ENCODE measurements around the gene DAB2.

Gene DAB2

DNA sequence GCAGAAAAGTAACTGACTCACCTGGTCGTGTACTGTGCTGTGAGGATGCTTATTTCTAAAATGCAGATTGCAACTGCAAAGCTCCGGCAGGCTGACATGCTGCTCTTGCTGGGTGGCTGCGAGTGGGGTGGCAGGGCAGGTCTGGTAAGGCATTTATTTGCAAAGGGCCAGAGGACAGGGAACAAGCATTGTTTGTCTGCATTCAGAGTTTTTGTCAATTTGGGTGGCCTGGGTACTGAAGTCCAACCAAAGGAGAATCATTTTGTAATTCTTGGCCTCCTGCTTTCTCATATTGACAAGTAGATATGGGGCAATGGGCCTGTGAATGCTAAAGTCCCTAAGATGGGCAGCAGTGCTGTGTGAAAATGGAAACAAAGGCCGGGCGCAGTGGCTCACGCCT, 60.4 kb downstream of the DAB2 start, which contains the start of gene C9:
TSS of gene C9 (minus strand) at position 129 of the 400 bp plus-strand sequence. CDS start at position 98, 31 bp downstream.
- Histone ChIP-seq H2AFZ (ENCODE audit: low read depth, low read length, severe bottlenecking) (no peak within 1 kb of the TSS), H3K36me3 (ENCODE audit: low read length) (no peaks in the 10 kb centered on the region), H3K4me2 (ENCODE audit: low read depth, low read length, poor library complexity, severe bottlenecking) (no peak within 1 kb of the TSS), H3K9me3 (ENCODE audit: insufficient read depth, low read length) (no peaks in the 10 kb centered on the region), H3F3A (ENCODE audit: insufficient read depth) (no peaks in the 10 kb centered on the region), H3K79me2 (ENCODE audit: insufficient read depth, low read length) (no peaks in the 10 kb centered on the region), H3K4me3 (ENCODE audit: insufficient read depth, low read length, poor library complexity, severe bottlenecking) (no peak within 1 kb of the TSS), H4K20me1 (ENCODE audit: low read depth, low read length) (no peaks in the 10 kb centered on the region), H3K9ac (ENCODE audit: low read length) (no peak within 1 kb of the TSS), H3K9me2 (replicated peaks; ENCODE audit: insufficient read depth, low read length) (no peaks in the 10 kb centered on the region), H3K27ac (ENCODE audit: low read depth, low read length) (no peak within 1 kb of the TSS), H3K27me3 (ENCODE audit: low read length) (no peaks in the 10 kb centered on the region)
- no peak for TF ChIP-seq EZH2phosphoT487 (conservative IDR thresholded peaks at IDR 0.05; ENCODE audit: low read length)
- TF ChIP-seq, protein P1, sequence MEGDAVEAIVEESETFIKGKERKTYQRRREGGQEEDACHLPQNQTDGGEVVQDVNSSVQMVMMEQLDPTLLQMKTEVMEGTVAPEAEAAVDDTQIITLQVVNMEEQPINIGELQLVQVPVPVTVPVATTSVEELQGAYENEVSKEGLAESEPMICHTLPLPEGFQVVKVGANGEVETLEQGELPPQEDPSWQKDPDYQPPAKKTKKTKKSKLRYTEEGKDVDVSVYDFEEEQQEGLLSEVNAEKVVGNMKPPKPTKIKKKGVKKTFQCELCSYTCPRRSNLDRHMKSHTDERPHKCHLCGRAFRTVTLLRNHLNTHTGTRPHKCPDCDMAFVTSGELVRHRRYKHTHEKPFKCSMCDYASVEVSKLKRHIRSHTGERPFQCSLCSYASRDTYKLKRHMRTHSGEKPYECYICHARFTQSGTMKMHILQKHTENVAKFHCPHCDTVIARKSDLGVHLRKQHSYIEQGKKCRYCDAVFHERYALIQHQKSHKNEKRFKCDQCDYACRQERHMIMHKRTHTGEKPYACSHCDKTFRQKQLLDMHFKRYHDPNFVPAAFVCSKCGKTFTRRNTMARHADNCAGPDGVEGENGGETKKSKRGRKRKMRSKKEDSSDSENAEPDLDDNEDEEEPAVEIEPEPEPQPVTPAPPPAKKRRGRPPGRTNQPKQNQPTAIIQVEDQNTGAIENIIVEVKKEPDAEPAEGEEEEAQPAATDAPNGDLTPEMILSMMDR (IDR thresholded peaks at IDR 0.05; ENCODE audit: insufficient read depth, low read length, poor library complexity, severe bottlenecking) = no peak

DNA sequence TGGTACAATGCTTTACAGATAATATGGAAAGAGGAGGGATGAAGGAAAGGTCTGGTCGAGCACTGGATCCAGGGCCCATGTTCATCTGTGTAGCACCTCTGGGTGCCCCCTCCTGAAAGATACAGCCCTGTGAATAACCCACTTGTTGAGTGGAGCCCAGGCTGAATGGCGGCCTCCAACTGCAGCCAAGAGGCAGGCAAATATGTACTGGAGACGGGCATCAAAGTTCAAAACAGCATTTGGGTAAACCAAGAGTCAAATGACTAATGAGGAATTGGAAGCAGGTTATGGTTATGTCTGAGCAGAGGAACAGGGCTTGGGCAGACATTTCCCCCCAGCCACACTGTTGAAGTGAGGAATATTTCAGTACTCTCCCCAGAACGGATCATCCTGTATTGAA, 61.6 kb downstream of the DAB2 start:
- Histone ChIP-seq H3F3A (ENCODE audit: insufficient read depth) (no peaks in the 10 kb centered on the region), H3K9me2 (replicated peaks; ENCODE audit: insufficient read depth, low read length) (no peaks in the 10 kb centered on the region), H3K4me3 (ENCODE audit: insufficient read depth, low read length, poor library complexity, severe bottlenecking) (no peak overlapping the region), H3K9ac (ENCODE audit: low read length) (no peak overlapping the region), H3K79me2 (ENCODE audit: insufficient read depth, low read length) (no peaks in the 10 kb centered on the region), H3K27me3 (ENCODE audit: low read length) (no peaks in the 10 kb centered on the region), H3K36me3 (ENCODE audit: low read length) (no peaks in the 10 kb centered on the region), H3K9me3 (ENCODE audit: insufficient read depth, low read length) (no peaks in the 10 kb centered on the region), H2AFZ (ENCODE audit: low read depth, low read length, severe bottlenecking) (no peak overlapping the region), H4K20me1 (ENCODE audit: low read depth, low read length) (no peaks in the 10 kb centered on the region), H3K27ac (ENCODE audit: low read depth, low read length) (no peak overlapping the region), H3K4me2 (ENCODE audit: low read depth, low read length, poor library complexity, severe bottlenecking) (no peak overlapping the region)
- TF ChIP-seq, protein P1 (IDR thresholded peaks at IDR 0.05; ENCODE audit: insufficient read depth, low read length, poor library complexity, severe bottlenecking) = no peak
- no peak for TF ChIP-seq EZH2phosphoT487 (conservative IDR thresholded peaks at IDR 0.05; ENCODE audit: low read length)

DNA sequence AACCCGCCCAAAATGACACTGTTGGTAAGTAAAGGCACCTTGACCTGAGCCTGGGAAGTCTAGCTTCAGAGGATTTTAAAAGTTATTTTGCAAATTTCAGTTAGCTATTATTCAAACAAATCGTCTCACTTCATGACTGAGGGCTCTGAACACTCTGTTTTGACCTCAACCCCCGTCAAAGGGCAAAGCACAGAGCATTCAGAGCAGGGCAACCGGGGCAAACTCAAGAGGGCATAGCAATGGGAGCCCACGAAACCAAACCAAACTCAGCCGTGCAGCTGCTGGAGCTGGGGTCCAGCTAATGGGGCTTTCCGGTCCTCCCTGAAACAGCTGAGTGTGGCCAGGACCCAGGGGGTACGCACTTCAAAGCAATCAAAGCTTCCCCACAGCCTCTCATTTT, 62.1 kb downstream of the DAB2 start:
- Histone ChIP-seq H3K9me3 (ENCODE audit: insufficient read depth, low read length) (no peaks in the 10 kb centered on the region), H3K9ac (ENCODE audit: low read length) (no peak overlapping the region), H4K20me1 (ENCODE audit: low read depth, low read length) (no peaks in the 10 kb centered on the region), H3K4me3 (ENCODE audit: insufficient read depth, low read length, poor library complexity, severe bottlenecking) (no peak overlapping the region), H3K4me2 (ENCODE audit: low read depth, low read length, poor library complexity, severe bottlenecking) (no peak overlapping the region), H3K9me2 (replicated peaks; ENCODE audit: insufficient read depth, low read length) (no peaks in the 10 kb centered on the region), H3K27ac (ENCODE audit: low read depth, low read length) (no peak overlapping the region), H3K27me3 (ENCODE audit: low read length) (no peaks in the 10 kb centered on the region), H2AFZ (ENCODE audit: low read depth, low read length, severe bottlenecking) (no peak overlapping the region), H3F3A (ENCODE audit: insufficient read depth) (no peaks in the 10 kb centered on the region), H3K36me3 (ENCODE audit: low read length) (no peaks in the 10 kb centered on the region), H3K79me2 (ENCODE audit: insufficient read depth, low read length) (no peaks in the 10 kb centered on the region)
- no peak for TF ChIP-seq EZH2phosphoT487 (conservative IDR thresholded peaks at IDR 0.05; ENCODE audit: low read length)
- TF ChIP-seq, protein P1 (IDR thresholded peaks at IDR 0.05; ENCODE audit: insufficient read depth, low read length, poor library complexity, severe bottlenecking) = no peak

Data from SU-DHL-6 (cell line).